Endodermal cell (in vitro differentiated cells): Measurements from ENCODE around the gene CELF1. TPM values are rescaled to one million over a fixed set of nuclear protein-coding genes. Genes with fewer than 3 reads are reported as not detected.
"Not testable (repeated sequence)": the region's sequence is repeated elsewhere in the genome, so short reads cannot be mapped to it uniquely, and the experiment has no call there.

Source experiments
- DNase-seq: peaks from one replicate; pipeline ENCODE4 v3.0.0-alpha.2; 2017
- H3K27ac ChIP-seq: 2 replicates; pipeline ENCODE4 v1.5.1; 2013; ENCODE audit warnings: mild to moderate bottlenecking, low read depth, low read length, moderate library complexity
- H3K27me3 ChIP-seq: 2 replicates; pipeline ENCODE4 v1.6.1; 2013; ENCODE audit warnings: mild to moderate bottlenecking, low read length, moderate library complexity; ENCODE audit not compliant: insufficient read depth, control insufficient read depth, poor library complexity, severe bottlenecking
- H3K36me3 ChIP-seq: 2 replicates; pipeline ENCODE4 v1.7.0; 2013; ENCODE audit warnings: mild to moderate bottlenecking, low read length, moderate library complexity; ENCODE audit not compliant: control insufficient read depth, insufficient read depth
- H3K4me1 ChIP-seq: one replicate; pipeline ENCODE4 v1.7.0; 2013; ENCODE audit warnings: low read length; ENCODE audit not compliant: control insufficient read depth, insufficient read depth
- H3K4me3 ChIP-seq: 2 replicates; pipeline ENCODE4 v1.5.1; 2013; ENCODE audit warnings: mild to moderate bottlenecking, low read length, moderate library complexity
- H3K9ac ChIP-seq: 2 replicates; pipeline ENCODE4 v1.6.1; 2013; ENCODE audit warnings: mild to moderate bottlenecking, low read length, moderate library complexity; ENCODE audit not compliant: poor library complexity, severe bottlenecking; ENCODE audit errors: extremely low read depth
- H3K9me3 ChIP-seq: 2 replicates; pipeline ENCODE4 v1.6.1; 2013; ENCODE audit warnings: mild to moderate bottlenecking, low read length, moderate library complexity; ENCODE audit not compliant: control insufficient read depth
- H3K27ac Mint-ChIP-seq: 2 replicates; pipeline ENCODE4 v1.8.0; 2020; ENCODE audit warnings: mixed read lengths
- H3K27me3 Mint-ChIP-seq: 2 replicates; pipeline ENCODE4 v1.8.0; 2021; ENCODE audit warnings: mild to moderate bottlenecking, mixed read lengths; ENCODE audit not compliant: insufficient read depth
- H3K36me3 Mint-ChIP-seq: 2 replicates; pipeline ENCODE4 v1.8.0; 2020; ENCODE audit warnings: low read depth, mixed read lengths
- H3K4me1 Mint-ChIP-seq: 2 replicates; pipeline ENCODE4 v1.8.0; 2020; ENCODE audit warnings: mixed read lengths
- H3K4me3 Mint-ChIP-seq: 2 replicates; pipeline ENCODE4 v1.8.0; 2020; ENCODE audit warnings: mild to moderate bottlenecking, moderate library complexity, mixed read lengths
- H3K9me3 Mint-ChIP-seq: 2 replicates; pipeline ENCODE4 v1.8.0; 2020; ENCODE audit warnings: mild to moderate bottlenecking, mixed read lengths
- WGBS, 2 experiments: methylation state at CpG; one replicate each; pipeline versions ENCODE4 v1.1.5 to v1.1.7; 2013; ENCODE audit warnings: missing lambda C conversion rate in 2 of 2, mixed read lengths in 1 of 2; ENCODE audit not compliant: insufficient coverage in 1 of 2, insufficient read length in 1 of 2; 5-methylcytosine and 5-hydroxymethylcytosine counted together
- total RNA-seq, 2 donors: library from RNA; stranded (reverse); fragmentation: NEBNext Ultra II Directional in 1 of 2; extraction: Animal tissue kit (Norgen Biotek cat#: 25700) in 1 of 2; gene quantifications; 2 replicates in 1 of 2; 3 replicates in 1 of 2; pipeline ENCODE4 v1.2.1, GENCODE V29; 2021
- TF ChIP-seq, protein P1 (sequence below): fragments of 200-600 bp; sonication (generic); conservative IDR thresholded peaks from 2 replicates; pipeline ENCODE4 v1.5.0; 2021; ENCODE audit warnings: antibody characterized with exemption, mild to moderate bottlenecking

The CELF1 gene
- total RNA-seq, 2 donors from 2014 or later, result 202 to 205 TPM

- H3K36me3 Mint-ChIP-seq, result peaks cover 11% of the 10 kb centered on the region
- no peaks in the 10 kb centered on the region for H3K4me1 ChIP-seq
- H3K27me3 Mint-ChIP-seq, result no peaks in the 10 kb centered on the region
- no peaks in the 10 kb centered on the region for H3K27me3 ChIP-seq
- H3K27ac ChIP-seq, result peak overlapping the region; percentile 65
- H3K9me3 ChIP-seq, result no peaks in the 10 kb centered on the region
- 0 to 1% methylated on average over 7 to 22 of the region's 22 CpGs for WGBS, 2 experiments
- H3K9me3 Mint-ChIP-seq, result no peaks in the 10 kb centered on the region
- peak overlapping the region; percentile 94 for H3K9ac ChIP-seq
- H3K27ac Mint-ChIP-seq, result peak overlapping the region; percentile 98
- H3K4me3 ChIP-seq, result peak overlapping the region; percentile 88
- peaks cover 35% of the 10 kb centered on the region for H3K36me3 ChIP-seq
- TF ChIP-seq, protein P1, sequence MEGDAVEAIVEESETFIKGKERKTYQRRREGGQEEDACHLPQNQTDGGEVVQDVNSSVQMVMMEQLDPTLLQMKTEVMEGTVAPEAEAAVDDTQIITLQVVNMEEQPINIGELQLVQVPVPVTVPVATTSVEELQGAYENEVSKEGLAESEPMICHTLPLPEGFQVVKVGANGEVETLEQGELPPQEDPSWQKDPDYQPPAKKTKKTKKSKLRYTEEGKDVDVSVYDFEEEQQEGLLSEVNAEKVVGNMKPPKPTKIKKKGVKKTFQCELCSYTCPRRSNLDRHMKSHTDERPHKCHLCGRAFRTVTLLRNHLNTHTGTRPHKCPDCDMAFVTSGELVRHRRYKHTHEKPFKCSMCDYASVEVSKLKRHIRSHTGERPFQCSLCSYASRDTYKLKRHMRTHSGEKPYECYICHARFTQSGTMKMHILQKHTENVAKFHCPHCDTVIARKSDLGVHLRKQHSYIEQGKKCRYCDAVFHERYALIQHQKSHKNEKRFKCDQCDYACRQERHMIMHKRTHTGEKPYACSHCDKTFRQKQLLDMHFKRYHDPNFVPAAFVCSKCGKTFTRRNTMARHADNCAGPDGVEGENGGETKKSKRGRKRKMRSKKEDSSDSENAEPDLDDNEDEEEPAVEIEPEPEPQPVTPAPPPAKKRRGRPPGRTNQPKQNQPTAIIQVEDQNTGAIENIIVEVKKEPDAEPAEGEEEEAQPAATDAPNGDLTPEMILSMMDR, result no peak
- peak overlapping the region; percentile 97 for H3K4me3 Mint-ChIP-seq
- DNase-seq, result peak; percentile 80
- peaks cover 11% of the 10 kb centered on the region for H3K4me1 Mint-ChIP-seq
Measured at GRCh38 chr11:47552056-47552565, 821 bp downstream of the CELF1 start.

- no peaks in the 10 kb centered on the region for H3K27me3 Mint-ChIP-seq
- Histone ChIP-seq H3K4me3 (peak overlapping the region; percentile 88), H3K9me3 (no peaks in the 10 kb centered on the region), H3K27ac (no peak overlapping the region), H3K9ac (peak overlapping the region; percentile 94), H3K4me1 (no peaks in the 10 kb centered on the region), H3K36me3 (peaks cover 44% of the 10 kb centered on the region), H3K27me3 (no peaks in the 10 kb centered on the region)
- peaks cover 11% of the 10 kb centered on the region for H3K4me1 Mint-ChIP-seq
- H3K27ac Mint-ChIP-seq, result peak overlapping the region; percentile 98
- H3K9me3 Mint-ChIP-seq, result no peaks in the 10 kb centered on the region
- peaks cover 17% of the 10 kb centered on the region for H3K36me3 Mint-ChIP-seq
- peak overlapping the region; percentile 97 for H3K4me3 Mint-ChIP-seq
- DNase-seq, result no peak
- TF ChIP-seq, protein P1, result peak; percentile 76
Measured at GRCh38 chr11:47551086-47551485, 1.8 kb downstream of the CELF1 start.

DNA sequence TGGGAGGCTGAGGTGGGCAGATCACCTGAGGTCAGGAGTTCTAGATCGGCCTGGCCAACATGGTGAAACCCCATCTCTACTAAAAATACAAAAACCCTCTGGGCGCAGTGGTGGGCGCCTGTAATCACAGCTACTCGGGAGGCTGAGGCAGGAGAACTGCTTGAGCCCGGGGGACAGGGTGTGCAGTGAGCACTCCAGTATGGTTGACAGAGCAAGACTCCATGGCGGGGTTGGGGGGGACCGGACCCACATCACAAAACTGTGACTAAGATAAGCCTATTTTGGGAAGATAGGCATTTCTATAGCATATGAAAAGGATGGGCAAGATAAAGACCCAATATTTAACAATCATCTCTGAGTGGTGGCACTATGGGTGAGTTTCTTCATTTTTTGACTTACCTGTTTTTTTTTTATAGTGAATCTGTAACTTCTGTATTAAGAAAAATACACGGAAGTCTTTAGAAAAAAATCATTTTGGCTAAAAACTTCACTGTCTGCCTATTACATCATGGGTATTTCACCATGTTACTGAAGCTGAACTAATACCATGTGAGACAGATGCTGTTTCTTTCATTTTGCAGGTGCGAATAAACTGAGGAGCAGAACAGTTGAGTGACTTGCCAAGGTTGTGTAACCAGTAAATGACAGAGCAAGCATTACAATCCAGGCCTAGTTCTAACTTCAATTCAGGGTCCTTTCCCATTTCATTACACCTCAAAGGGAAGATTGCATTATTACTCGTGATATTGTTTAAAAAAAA lies 2.5 kb downstream of the CELF1 start:
- Histone ChIP-seq H3K27ac (no peak overlapping the region), H3K4me3 (peak overlapping the region; percentile 88), H3K27me3 (no peaks in the 10 kb centered on the region), H3K4me1 (no peaks in the 10 kb centered on the region), H3K9ac (no peak overlapping the region), H3K9me3 (no peaks in the 10 kb centered on the region), H3K36me3 (peaks cover 44% of the 10 kb centered on the region)
- Mint-ChIP-seq H3K27ac (no peak overlapping the region), H3K36me3 (peaks cover 17% of the 10 kb centered on the region), H3K4me1 (peaks cover 11% of the 10 kb centered on the region), H3K27me3 (no peaks in the 10 kb centered on the region), H3K9me3 (no peaks in the 10 kb centered on the region), H3K4me3 (peak overlapping the region; percentile 97)
- no peak for DNase-seq
- 85 to 90% methylated on average over 4 to 9 of the region's 10 CpGs for WGBS, 2 experiments
- TF ChIP-seq, protein P1, result no peak

GRCh38 chr11:47546274-47546673 lies 6.7 kb downstream of the CELF1 start:
- not testable (repeated sequence) for H3K9me3 Mint-ChIP-seq, H3K27me3 ChIP-seq, H3K4me3 ChIP-seq, H3K9me3 ChIP-seq, H3K27me3 Mint-ChIP-seq, DNase-seq, H3K27ac Mint-ChIP-seq, H3K4me1 ChIP-seq, H3K27ac ChIP-seq, H3K4me3 Mint-ChIP-seq, H3K9ac ChIP-seq, H3K4me1 Mint-ChIP-seq
- 98 to 100% methylated on average over 4 to 7 of the region's 7 CpGs for WGBS, 2 experiments
- peaks cover 47% of the 10 kb centered on the region for H3K36me3 ChIP-seq
- peaks cover 19% of the 10 kb centered on the region for H3K36me3 Mint-ChIP-seq
